Measurements from ENCODE around the gene TCF23.
"Not testable (repeated sequence)": the region's sequence is repeated elsewhere in the genome, so short reads cannot be mapped to it uniquely, and the experiment has no call there.

Gene TCF23
- 0 to 0.21 (median 0) reads per million in 9 experiments for total RNA-seq

- peaks cover 3% of the 10 kb centered on the region for H3K36me3 Mint-ChIP-seq (ENCODE audit: insufficient read depth)
- DNase-seq (no peak), ATAC-seq (replicated peaks) (no peak)
- H3K27me3 Mint-ChIP-seq = peaks cover 24 to 50% of the 10 kb centered on the region in 2 donors
- H3K4me1 Mint-ChIP-seq (ENCODE audit: low read depth in 2 of 2) = no peaks in the 10 kb centered on the region
- H3K4me3 Mint-ChIP-seq = no peak within 1 kb of the TSS
- no peaks in the 10 kb centered on the region for H3K9me3 Mint-ChIP-seq
- H3K27ac Mint-ChIP-seq = no peak within 1 kb of the TSS
These were observed at the start of gene TCF23 for GRCh38 chr2:27148801-27149439. TCF23 (plus strand) TSS chr2:27149004; CDS start chr2:27149134, 130 bp downstream.

GRCh38 chr2:27099334-27099955 lies 49.4 kb upstream of the TCF23 start:
- ATAC-seq (replicated peaks) (no peak), DNase-seq (no peak)
- H3K27ac Mint-ChIP-seq = no peak overlapping the region
- no peak overlapping the region for H3K4me3 Mint-ChIP-seq
- H3K27me3 Mint-ChIP-seq = peaks cover 0 to 21% of the 10 kb centered on the region in 2 donors
- no peaks in the 10 kb centered on the region for H3K9me3 Mint-ChIP-seq
- H3K36me3 Mint-ChIP-seq (ENCODE audit: insufficient read depth) = no peaks in the 10 kb centered on the region
- H3K4me1 Mint-ChIP-seq (ENCODE audit: low read depth in 2 of 2) = peaks cover 7 to 20% of the 10 kb centered on the region in 2 donors

- Mint-ChIP-seq H3K36me3 (ENCODE audit: insufficient read depth) (no peaks in the 10 kb centered on the region), H3K27ac (no peak overlapping the region), H3K9me3 (no peaks in the 10 kb centered on the region), H3K27me3 (peaks cover 0 to 27% of the 10 kb centered on the region in 2 donors), H3K4me3 (no peak overlapping the region), H3K4me1 (ENCODE audit: low read depth in 2 of 2) (peaks cover 7 to 20% of the 10 kb centered on the region in 2 donors)
- ATAC-seq (replicated peaks) = no peak
- no peak for DNase-seq
These were observed 48.8 kb upstream of the TCF23 start for GRCh38 chr2:27100036-27100435.

- H3K4me3 Mint-ChIP-seq = no peak overlapping the region
- DNase-seq = no peak
- no peak overlapping the region for H3K27ac Mint-ChIP-seq
These were observed 46.5 kb upstream of the TCF23 start for GRCh38 chr2:27102329-27102728.

GRCh38 chr2:27105981-27106380 lies 42.8 kb upstream of the TCF23 start:
- no peaks in the 10 kb centered on the region for H3K36me3 Mint-ChIP-seq (ENCODE audit: insufficient read depth)
- H3K9me3 Mint-ChIP-seq = no peaks in the 10 kb centered on the region
- no peak overlapping the region for H3K27ac Mint-ChIP-seq
- H3K4me3 Mint-ChIP-seq = no peak overlapping the region
- peaks cover 7 to 49% of the 10 kb centered on the region in 2 donors for H3K27me3 Mint-ChIP-seq
- ATAC-seq (replicated peaks) (no peak), DNase-seq (no peak)
- no peaks in the 10 kb centered on the region for H3K4me1 Mint-ChIP-seq (ENCODE audit: low read depth in 2 of 2)

More at GRCh38 chr2:27102329-27102728, 46.5 kb upstream of the TCF23 start:
- no peaks in the 10 kb centered on the region for H3K36me3 Mint-ChIP-seq (ENCODE audit: insufficient read depth)
- peaks cover 7 to 42% of the 10 kb centered on the region in 2 donors for H3K27me3 Mint-ChIP-seq
- peaks cover 0 to 6% of the 10 kb centered on the region in 2 donors for H3K4me1 Mint-ChIP-seq (ENCODE audit: low read depth in 2 of 2)
- no peak for ATAC-seq (replicated peaks)
- no peaks in the 10 kb centered on the region for H3K9me3 Mint-ChIP-seq

- H3K36me3 Mint-ChIP-seq (ENCODE audit: insufficient read depth) = no peaks in the 10 kb centered on the region
- H3K27ac Mint-ChIP-seq = no peak overlapping the region
- H3K9me3 Mint-ChIP-seq = no peaks in the 10 kb centered on the region
- no peak overlapping the region for H3K4me3 Mint-ChIP-seq
- H3K4me1 Mint-ChIP-seq (ENCODE audit: low read depth in 2 of 2) = no peaks in the 10 kb centered on the region
- ATAC-seq (replicated peaks) = no peak
- DNase-seq = no peak
- peaks cover 13 to 35% of the 10 kb centered on the region in 2 donors for H3K27me3 Mint-ChIP-seq
These were observed 40.6 kb upstream of the TCF23 start for GRCh38 chr2:27108221-27108620.

- peaks cover 13 to 33% of the 10 kb centered on the region in 2 donors for H3K27me3 Mint-ChIP-seq
- H3K36me3 Mint-ChIP-seq (ENCODE audit: insufficient read depth) = no peaks in the 10 kb centered on the region
- no peaks in the 10 kb centered on the region for H3K4me1 Mint-ChIP-seq (ENCODE audit: low read depth in 2 of 2)
- H3K4me3 Mint-ChIP-seq = no peak overlapping the region
- DNase-seq (no peak), ATAC-seq (replicated peaks) (no peak)
- H3K9me3 Mint-ChIP-seq = no peaks in the 10 kb centered on the region
- no peak overlapping the region for H3K27ac Mint-ChIP-seq
These were observed 39.7 kb upstream of the TCF23 start for GRCh38 chr2:27109083-27109482.

- DNase-seq; H3K27ac Mint-ChIP-seq; ATAC-seq (replicated peaks); H3K36me3 Mint-ChIP-seq (ENCODE audit: insufficient read depth); H3K4me1 Mint-ChIP-seq (ENCODE audit: low read depth in 2 of 2); H3K4me3 Mint-ChIP-seq; H3K9me3 Mint-ChIP-seq: not testable (repeated sequence)
- peaks cover 11 to 31% of the 10 kb centered on the region in 2 donors for H3K27me3 Mint-ChIP-seq
These were observed 38.0 kb upstream of the TCF23 start for GRCh38 chr2:27110603-27111352.

GRCh38 chr2:27111392-27112078 lies 37.3 kb upstream of the TCF23 start:
- not testable (repeated sequence) for H3K4me1 Mint-ChIP-seq (ENCODE audit: low read depth in 2 of 2); H3K36me3 Mint-ChIP-seq (ENCODE audit: insufficient read depth); ATAC-seq (replicated peaks); H3K4me3 Mint-ChIP-seq; DNase-seq; H3K27ac Mint-ChIP-seq; H3K9me3 Mint-ChIP-seq
- peaks cover 6 to 26% of the 10 kb centered on the region in 2 donors for H3K27me3 Mint-ChIP-seq

- Mint-ChIP-seq H3K4me1 (ENCODE audit: low read depth in 2 of 2) (peaks cover 0 to 4% of the 10 kb centered on the region in 2 donors), H3K27me3 (peaks cover 32 to 53% of the 10 kb centered on the region in 2 donors), H3K36me3 (ENCODE audit: insufficient read depth) (no peaks in the 10 kb centered on the region), H3K9me3 (no peaks in the 10 kb centered on the region), H3K27ac (no peak overlapping the region), H3K4me3 (no peak overlapping the region)
- ATAC-seq (replicated peaks) (no peak), DNase-seq (no peak)
These were observed 33.3 kb upstream of the TCF23 start for GRCh38 chr2:27115519-27115918.

- Mint-ChIP-seq H3K4me1 (ENCODE audit: low read depth in 2 of 2) (peaks cover 8 to 11% of the 10 kb centered on the region in 2 donors), H3K36me3 (ENCODE audit: insufficient read depth) (peaks cover 4% of the 10 kb centered on the region), H3K27me3 (peaks cover 27 to 53% of the 10 kb centered on the region in 2 donors), H3K9me3 (no peaks in the 10 kb centered on the region), H3K4me3 (peak overlapping the region; percentile 19 to 20), H3K27ac (no peak overlapping the region)
- ATAC-seq (replicated peaks) (no peak), DNase-seq (no peak)
These were observed 30.7 kb upstream of the TCF23 start for GRCh38 chr2:27117995-27118524.

- Mint-ChIP-seq H3K9me3 (no peaks in the 10 kb centered on the region), H3K27me3 (peaks cover 26 to 53% of the 10 kb centered on the region in 2 donors), H3K36me3 (ENCODE audit: insufficient read depth) (peaks cover 4% of the 10 kb centered on the region), H3K4me3 (peak within 1 kb of the TSS; percentile 20 to 61), H3K4me1 (ENCODE audit: low read depth in 2 of 2) (peaks cover 12 to 15% of the 10 kb centered on the region in 2 donors), H3K27ac (no peak within 1 kb of the TSS)
- no peak for DNase-seq
- ATAC-seq (replicated peaks) = no peak
These were observed 30.1 kb upstream of the TCF23 start, which contains the start of gene CGREF1 for GRCh38 chr2:27118525-27119329. CGREF1 (minus strand) TSS chr2:27119128; CDS start chr2:27104366, 14,762 bp downstream.

Data from effector memory CD8-positive, alpha-beta T cell (primary cell).